H1 (cell line): ENCODE data around the gene MAP3K1. TPM values are rescaled to one million over a fixed set of nuclear protein-coding genes. Genes with fewer than 3 reads are reported as not detected.

Source experiments
- CTCF ChIA-PET: fragments of 300-600 bp; sonication (Branson Sonifier 250); formaldehyde crosslinking; loops from one replicate; lab custom pipeline; 2021; ENCODE audit not compliant: partially characterized antibody; lab: Charles Lee
- POLR2A ChIA-PET: fragments of 300-600 bp; sonication (Branson Sonifier 250); formaldehyde crosslinking; loops from one replicate; lab custom pipeline; 2021; ENCODE audit warnings: inconsistent platforms; ENCODE audit not compliant: partially characterized antibody; lab: Charles Lee
- DNase-seq, 2 experiments: peaks; one replicate each; pipeline versions ENCODE4 v3.0.0 to v3.0.0-alpha.2; 2010 to 2022; ENCODE audit warnings: low spot score in 2 of 2, low read depth in 1 of 2, mixed read lengths in 1 of 2
- FAIRE-seq: peaks from 2 replicates; lab custom pipeline; 2011; peaks lifted over from hg19 to GRCh38; lab: Jason Lieb, UNC
- H2AFZ ChIP-seq: 2 replicates; pipeline ENCODE4 v1.8.1; 2012; ENCODE audit warnings: low read length, inconsistent platforms
- H2AK5ac ChIP-seq: 2 replicates; pipeline ENCODE4 v1.6.1; 2013; ENCODE audit warnings: low read depth, low read length
- H2BK120ac ChIP-seq: replicated peaks from 2 replicates; pipeline ENCODE3; 2013; ENCODE audit warnings: low read depth, low read length, inconsistent platforms
- H2BK12ac ChIP-seq: 2 replicates; pipeline ENCODE4 v1.6.1; 2013; ENCODE audit warnings: low read depth, low read length
- H2BK15ac ChIP-seq: 2 replicates; pipeline ENCODE4 v1.6.1; 2013; ENCODE audit warnings: low read length
- H2BK20ac ChIP-seq: 2 replicates; pipeline ENCODE4 v1.6.1; 2013; ENCODE audit warnings: low read length
- H2BK5ac ChIP-seq: 2 replicates; pipeline ENCODE4 v1.6.1; 2013; ENCODE audit warnings: low read depth, low read length
- H3K14ac ChIP-seq: 2 replicates; pipeline ENCODE4 v1.6.1; 2013; ENCODE audit warnings: inconsistent platforms; ENCODE audit not compliant: insufficient read length
- H3K18ac ChIP-seq: 2 replicates; pipeline ENCODE4 v1.6.1; 2013; ENCODE audit warnings: low read length; ENCODE audit errors: extremely low read depth
- H3K23ac ChIP-seq: 2 replicates; pipeline ENCODE4 v1.6.1; 2013; ENCODE audit warnings: inconsistent platforms; ENCODE audit not compliant: insufficient read length
- H3K23me2 ChIP-seq: 2 replicates; pipeline ENCODE4 v1.6.1; 2013; ENCODE audit warnings: low read depth, low read length
- H3K27ac ChIP-seq: 2 replicates; pipeline ENCODE4 v1.6.1; 2011; ENCODE audit warnings: low read depth, low read length, inconsistent platforms
- H3K27me3 ChIP-seq, 4 experiments: replicated peaks in 1 of 4; 1 replicate in 1 of 4; 2 replicates in 3 of 4; pipeline versions ENCODE4 v1.6.1 to v1.8.1; 2011 to 2013; ENCODE audit warnings: low read length in 3 of 4, mild to moderate bottlenecking in 3 of 4, inconsistent platforms in 2 of 4, mixed read lengths in 2 of 4, moderate library complexity in 1 of 4; ENCODE audit not compliant: control insufficient read depth in 3 of 4, insufficient read depth in 3 of 4; ENCODE audit errors: extremely low read depth in 1 of 4
- H3K36me3 ChIP-seq, 4 experiments: 2 replicates each; pipeline versions ENCODE4 v1.6.1 to v1.8.1; 2011 to 2013; ENCODE audit warnings: mild to moderate bottlenecking in 4 of 4, low read length in 3 of 4, moderate library complexity in 2 of 4, control low read depth in 1 of 4, inconsistent platforms in 1 of 4; ENCODE audit not compliant: insufficient read depth in 4 of 4, control insufficient read depth in 2 of 4
- H3K4ac ChIP-seq: replicated peaks from 2 replicates; pipeline ENCODE3; 2013; ENCODE audit warnings: low read length, low read depth, mixed read lengths, inconsistent platforms; ENCODE audit not compliant: insufficient read length
- H3K4me1 ChIP-seq, 4 experiments: replicated peaks in 1 of 4; 1 replicate in 1 of 4; 2 replicates in 3 of 4; pipeline versions ENCODE4 v1.6.1 to v1.8.1; 2011 to 2013; ENCODE audit warnings: low read length in 3 of 4, inconsistent platforms in 2 of 4, mixed read lengths in 1 of 4; ENCODE audit not compliant: insufficient read depth in 4 of 4, control insufficient read depth in 3 of 4
- H3K4me2 ChIP-seq, 2 experiments: 2 replicates each; pipeline versions ENCODE4 v1.6.1 to v1.8.1; 2011 to 2013; ENCODE audit warnings: low read depth in 2 of 2, low read length in 2 of 2, control low read depth in 1 of 2, inconsistent platforms in 1 of 2, mild to moderate bottlenecking in 1 of 2; ENCODE audit not compliant: insufficient read depth in 1 of 2
- H3K4me3 ChIP-seq, 4 experiments: fragments of 200-600, 300-600 bp in 1 of 4; sonication (generic), shearing (Covaris generic), sonication (Bioruptor Twin) in 1 of 4; 2 replicates each; pipeline versions ENCODE4 v1.5.1 to v1.8.1; 2011 to 2016; ENCODE audit warnings: low read length in 4 of 4, low read depth in 3 of 4, control low read depth in 2 of 4, inconsistent platforms in 2 of 4, mild to moderate bottlenecking in 2 of 4, mixed read lengths in 1 of 4, moderate library complexity in 1 of 4; ENCODE audit not compliant: insufficient read depth in 2 of 4; ENCODE audit errors: extremely low read depth in 1 of 4
- H3K56ac ChIP-seq: replicated peaks from 2 replicates; pipeline ENCODE3; 2013; ENCODE audit warnings: low read depth, mild to moderate bottlenecking, mixed read lengths, low read length, inconsistent platforms; ENCODE audit not compliant: insufficient read length
- H3K79me1 ChIP-seq: 2 replicates; pipeline ENCODE4 v1.6.1; 2013; ENCODE audit warnings: low read depth, low read length, control low read depth
- H3K79me2 ChIP-seq, 2 experiments: 2 replicates each; pipeline versions ENCODE4 v1.6.1 to v1.8.1; 2012 to 2013; ENCODE audit warnings: low read length in 2 of 2, mild to moderate bottlenecking in 2 of 2, inconsistent platforms in 1 of 2; ENCODE audit not compliant: insufficient read depth in 2 of 2, control insufficient read depth in 1 of 2
- H3K9ac ChIP-seq, 4 experiments: replicated peaks in 1 of 4; 1 replicate in 1 of 4; 2 replicates in 3 of 4; pipeline versions ENCODE4 v1.6.1 to v1.8.1; 2011 to 2013; ENCODE audit warnings: low read depth in 3 of 4, low read length in 3 of 4, control low read depth in 2 of 4, mild to moderate bottlenecking in 2 of 4, moderate library complexity in 2 of 4, inconsistent platforms in 1 of 4; ENCODE audit errors: extremely low read depth in 1 of 4
- H3K9me3 ChIP-seq, 2 experiments: 2 replicates each; pipeline versions ENCODE4 v1.6.1 to v1.8.1; 2012 to 2013; ENCODE audit warnings: mild to moderate bottlenecking in 2 of 2, moderate library complexity in 2 of 2, control low read depth in 1 of 2, inconsistent platforms in 1 of 2, low read depth in 1 of 2, low read length in 1 of 2, mixed read lengths in 1 of 2; ENCODE audit not compliant: insufficient read depth in 2 of 2
- H4K20me1 ChIP-seq, 2 experiments: replicated peaks in 1 of 2; 2 replicates each; pipeline versions ENCODE3 to v1.8.1; 2011 to 2013; ENCODE audit warnings: inconsistent platforms in 2 of 2, low read length in 2 of 2, mild to moderate bottlenecking in 1 of 2; ENCODE audit not compliant: insufficient read depth in 2 of 2, control insufficient read depth in 1 of 2
- H4K5ac ChIP-seq: 2 replicates; pipeline ENCODE4 v1.6.1; 2013; ENCODE audit warnings: low read length, low read depth, mixed read lengths, inconsistent platforms; ENCODE audit not compliant: insufficient read length
- H4K8ac ChIP-seq: 2 replicates; pipeline ENCODE4 v1.8.0; 2013; ENCODE audit warnings: mild to moderate bottlenecking, moderate library complexity, low read length, inconsistent platforms; ENCODE audit not compliant: insufficient read depth; ENCODE audit errors: extremely low read depth
- H4K91ac ChIP-seq: replicated peaks from 2 replicates; pipeline ENCODE3; 2013; ENCODE audit warnings: low read length, mixed read lengths, inconsistent platforms; ENCODE audit not compliant: insufficient read length
- CHD1 ChIP-seq: IDR thresholded peaks from 2 replicates; pipeline ENCODE4 v1.6.1; 2012; ENCODE audit warnings: low read depth, low read length, improper control_type of control experiment
- CTCF ChIP-seq, 3 experiments: IDR thresholded peaks; 1 replicate in 2 of 3; 2 replicates in 1 of 3; pipeline versions ENCODE4 v1.5.1 to v1.6.1; 2011; ENCODE audit warnings: low read length in 3 of 3, mild to moderate bottlenecking in 3 of 3, inconsistent platforms in 2 of 3, low read depth in 1 of 3, moderate library complexity in 1 of 3; ENCODE audit not compliant: insufficient read depth in 1 of 3; ENCODE audit errors: control extremely low read depth in 1 of 3
- EGR1 ChIP-seq: IDR thresholded peaks from 2 replicates; pipeline ENCODE4 v1.6.1; 2011; ENCODE audit warnings: low read depth, low read length, borderline replicate concordance
- HDAC2 ChIP-seq, 2 experiments: fragments of 300-600 bp in 1 of 2; sonication (generic) in 1 of 2; IDR thresholded peaks; 2 replicates each; pipeline ENCODE4 v1.6.1; 2011 to 2012; ENCODE audit warnings: low read depth in 2 of 2, low read length in 2 of 2, mild to moderate bottlenecking in 2 of 2, moderate library complexity in 2 of 2, borderline replicate concordance in 1 of 2, inconsistent platforms in 1 of 2
- KDM1A ChIP-seq: fragments of 200-600, 300-600 bp; sonication (generic); IDR thresholded peaks from 2 replicates; pipeline ENCODE4 v1.7.1; 2016; ENCODE audit warnings: mild to moderate bottlenecking, low read length, borderline replicate concordance
- NRF1 ChIP-seq: IDR thresholded peaks from 2 replicates; pipeline ENCODE4 v1.6.1; 2011; ENCODE audit warnings: mild to moderate bottlenecking, low read depth, low read length, improper control_type of control experiment
- SIX5 ChIP-seq: IDR thresholded peaks from 2 replicates; pipeline ENCODE4 v1.6.1; 2011; ENCODE audit warnings: mild to moderate bottlenecking, low read depth, low read length
- TAF1 ChIP-seq: IDR thresholded peaks from 2 replicates; pipeline ENCODE4 v1.6.1; 2011; ENCODE audit warnings: mild to moderate bottlenecking, low read depth, low read length
- TBP ChIP-seq: IDR thresholded peaks from 2 replicates; pipeline ENCODE4 v1.6.1; 2011; ENCODE audit warnings: low read depth, low read length, improper control_type of control experiment
- USF2 ChIP-seq: IDR thresholded peaks from 2 replicates; pipeline ENCODE4 v1.6.1; 2011; ENCODE audit warnings: low read length, improper control_type of control experiment
- WGBS, 2 experiments: shearing (Covaris generic) in 1 of 2; methylation state at CpG; one replicate each; pipeline versions ENCODE4 v1.1.6 to v1.1.7; 2013 to 2015; ENCODE audit warnings: low lambda C conversion rate in 2 of 2, mixed read lengths in 2 of 2, inconsistent platforms in 1 of 2, low coverage in 1 of 2, missing lambda C conversion rate in 1 of 2; ENCODE audit not compliant: insufficient replicate concordance in 2 of 2, insufficient coverage in 1 of 2, insufficient read length in 1 of 2; ENCODE audit errors: extremely low coverage in 1 of 2, missing lambda C conversion rate in 1 of 2; 5-methylcytosine and 5-hydroxymethylcytosine counted together
- polyA plus RNA-seq, 7 experiments: library from polyadenylated mRNA; depleted of rRNA in 3 of 7; stranded (reverse) in 5 of 7; unstranded in 2 of 7; fragments of >200 nt in 5 of 7; fragments of 200-250 nt in 2 of 7; gene quantifications; 1 replicate in 5 of 7; 2 replicates in 1 of 7; 4 replicates in 1 of 7; pipeline versions ENCODE4 v1.2.1 to v1.2.3, GENCODE V29; 2011 to 2013; ENCODE audit warnings: missing spikeins in 2 of 7, mixed read lengths in 2 of 7
- total RNA-seq: library from RNA; stranded (reverse); fragmentation: NEBNext Ultra II Directional; extraction: Animal tissue kit (Norgen Biotek cat#: 25700); gene quantifications from 2 replicates; pipeline ENCODE4 v1.2.1, GENCODE V29; 2021

Gene MAP3K1
- total and polyA plus RNA-seq, 2 of the 8 experiments (the other 6 are each of a cell fraction or from before 2014, with no cell fraction given), result 3.9 to 11.8 TPM

- Histone ChIP-seq H3K18ac (no peak overlapping the region), H3K79me1 (no peaks in the 10 kb centered on the region), H2AK5ac (no peak overlapping the region), H2AFZ (no peak overlapping the region), H3K56ac (no peak overlapping the region), H3K27me3 (peaks cover 0 to 1% (median 0%) of the 10 kb centered on the region in 4 experiments; a peak in 1 of 7 replicates), H3K4ac (no peak overlapping the region), H2BK120ac (no peak overlapping the region), H3K23me2 (no peaks in the 10 kb centered on the region; the same call in 1 of the 2 replicates), H2BK20ac (no peak overlapping the region), H3K79me2 (no peaks in the 10 kb centered on the region), H3K9me3 (no peaks in the 10 kb centered on the region), H3K4me2 (no peak overlapping the region), H3K14ac (no peak overlapping the region), H3K4me3 (no peak overlapping the region), H3K23ac (no peak overlapping the region), H3K9ac (no peak overlapping the region), H3K27ac (no peak overlapping the region), H3K36me3 (peaks cover 0 to 6% (median 0%) of the 10 kb centered on the region in 4 experiments; a peak in 2 of 8 replicates), H2BK5ac (no peak overlapping the region), H4K8ac (no peak overlapping the region), H2BK12ac (no peak overlapping the region), H3K4me1 (no peaks in the 10 kb centered on the region), H4K5ac (no peak overlapping the region), H4K20me1 (no peaks in the 10 kb centered on the region), H2BK15ac (no peak overlapping the region), H4K91ac (no peak overlapping the region)
- WGBS, 2 experiments, result 97% methylated on average over 3 of the region's 3 CpGs; no CpG with 5 or more reads in 1 of the 2 experiments
- DNase-seq, result no peak
- FAIRE-seq, result no peak
- ChIA-PET POLR2A (no interaction called here), CTCF (interaction anchor here (2.8 kb wide), 1 partner anchor 21 kb away, joined by 8 read pairs; no protein-coding TSS in a partner anchor)
- no peak for TF ChIP-seq NRF1
- TF ChIP-seq HDAC2 (IDR thresholded peaks at IDR 0.05; ENCODE audit: borderline replicate concordance in 1 of 2, low read depth in 2 of 2, low read length in 2 of 2), result no peak
- no peak for TF ChIP-seq CHD1
- TF ChIP-seq TBP, result no peak
- TF ChIP-seq SIX5, result no peak
- TF ChIP-seq USF2, result no peak
- no peak for TF ChIP-seq TAF1
- TF ChIP-seq KDM1A, result no peak
- TF ChIP-seq EGR1, result no peak
- TF ChIP-seq CTCF (IDR thresholded peaks at IDR 0.05; ENCODE audit: control extremely low read depth in 1 of 3, insufficient read depth in 1 of 3, low read depth in 1 of 3, low read length in 3 of 3), result no peak
Measured at GRCh38 chr5:56862909-56863308, 47.6 kb downstream of the MAP3K1 start.
